ENCODE measurements around the gene SIGLEC12. TPM values are rescaled to one million over a fixed set of nuclear protein-coding genes. Genes with fewer than 3 reads are reported as not detected.

Gene SIGLEC12
- total and polyA plus RNA-seq, 9 of the 15 experiments (the other 6 are each of a cell fraction or from before 2014, with no cell fraction given) = 0.08 to 1.3 (median 0.54) TPM

GRCh38 chr19:51508059-51508733 lies 6.6 kb upstream of the SIGLEC12 start (continued):
- TF ChIP-seq ZNF318 (IDR thresholded peaks at IDR 0.05; ENCODE audit: borderline replicate concordance in 1 of 2, low read depth in 1 of 2) (no peak), DEAF1 (CRISPR knock-in tag; IDR thresholded peaks at IDR 0.05) (no peak), MYNN (IDR thresholded peaks at IDR 0.05) (peak; percentile 75), MYNN (CRISPR knock-in tag; IDR thresholded peaks at IDR 0.05) (no peak), BCLAF1 (IDR thresholded peaks at IDR 0.05; ENCODE audit: borderline replicate concordance in 1 of 2, control insufficient read depth in 1 of 2, low read depth in 2 of 2, low read length in 1 of 2) (no peak), ZBTB7A (IDR thresholded peaks at IDR 0.05; ENCODE audit: borderline replicate concordance, control insufficient read depth, low read depth, low read length) (peak; percentile 94), EGR1 (conservative IDR thresholded peaks at IDR 0.05) (peak; percentile 61), SMARCA5 (IDR thresholded peaks at IDR 0.05) (no peak), ZNF589 (CRISPR knock-in tag; IDR thresholded peaks at IDR 0.05; ENCODE audit: low read depth) (peak; percentile 91), NFIC (IDR thresholded peaks at IDR 0.05) (peak; percentile 90), ILK (tag; IDR thresholded peaks at IDR 0.05; ENCODE audit: borderline replicate concordance, low read depth) (no peak), ZNF197 (CRISPR knock-in tag; IDR thresholded peaks at IDR 0.05; ENCODE audit: low read depth) (peak; percentile 87; the same call in 1 of the 2 replicates)

All from K562 (cell line).